ENCODE data around the gene AOX1.

DNA sequence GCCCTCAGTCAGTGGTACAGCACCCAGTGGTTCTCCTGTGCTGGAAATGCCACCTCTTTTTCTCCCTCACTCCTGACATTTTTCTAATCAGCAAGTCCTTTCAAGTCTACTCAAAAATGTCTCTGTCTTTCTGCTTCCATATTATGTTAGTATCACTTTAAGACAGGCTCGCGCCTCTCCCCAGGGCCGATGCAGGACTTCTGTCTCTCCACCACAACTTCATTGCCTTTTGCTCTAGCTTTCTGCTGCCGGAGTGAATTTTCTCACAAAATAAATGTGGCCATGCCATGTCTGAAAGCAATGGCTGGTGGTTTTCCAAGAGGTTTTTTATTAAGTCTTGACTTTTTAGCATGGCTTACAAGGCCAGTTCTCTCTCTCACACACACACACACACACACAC lies 73.6 kb downstream of the AOX1 start:
- TF ChIP-seq CTCF (IDR thresholded peaks at IDR 0.05) = no peak
- TF ChIP-seq EZH2 (IDR thresholded peaks at IDR 0.05; ENCODE audit: borderline replicate concordance, insufficient read depth, low read depth, low read length, poor library complexity, severe bottlenecking) = no peak

Measured in B cell (primary cell).